Lower leg skin (tissue), 4 donors: ENCODE measurements around the gene NEO1. TPM values are rescaled to one million over a fixed set of nuclear protein-coding genes. Genes with fewer than 3 reads are reported as not detected.
"Not testable (repeated sequence)": the region's sequence is repeated elsewhere in the genome, so short reads cannot be mapped to it uniquely, and the experiment has no call there.

ENCODE experiments used
- DNase-seq, 2 donors: peaks; one replicate each; pipeline ENCODE4 v3.0.0-alpha.2; 2019; ENCODE audit warnings: low spot score in 2 of 2
- H3K4me3 ChIP-seq: fragments of 200-600 bp; sonication (generic); 2 replicates; pipeline ENCODE4 v1.5.1; 2017; ENCODE audit warnings: mild to moderate bottlenecking, low read depth; ENCODE audit not compliant: poor library complexity, severe bottlenecking
- CTCF ChIP-seq, 3 donors: fragments of 450-650 bp; IDR thresholded peaks; one replicate each; pipeline ENCODE4 v1.5.1; 2016; ENCODE audit warnings: antibody characterized with exemption in 3 of 3, mild to moderate bottlenecking in 3 of 3, moderate library complexity in 2 of 3
- POLR2A ChIP-seq, 2 donors: fragments of 450-650 bp; IDR thresholded peaks; one replicate each; pipeline ENCODE4 v1.6.1; 2016 to 2017; ENCODE audit warnings: antibody characterized with exemption in 2 of 2, mild to moderate bottlenecking in 1 of 2, moderate library complexity in 1 of 2
- WGBS, 2 donors: methylation state at CpG; one replicate each; pipeline ENCODE4 v1.1.5; 2018; 5-methylcytosine and 5-hydroxymethylcytosine counted together
- intact Hi-C: fragments of 100-400 bp; cut with DNase I; formaldehyde crosslinking; loops from one replicate; pipeline ENCODE4 v1.15.0; 2023; ENCODE audit warnings: low total_unique reads
- total RNA-seq, 4 donors: library from RNA; depleted of rRNA; stranded (reverse); fragments of >200 nt; gene quantifications; one replicate each; pipeline ENCODE4 v1.1.0, GENCODE V29; 2016

Gene NEO1
- total RNA-seq, 4 donors from 2014 or later = 60.0 to 102 (median 80.9) TPM

- intact Hi-C loops = no loop called here
- H3K4me3 ChIP-seq = no peak overlapping the region
- 76 to 82% methylated on average over 9 of the region's 9 CpGs for WGBS, 2 donors
- no peak for TF ChIP-seq CTCF (IDR thresholded peaks at IDR 0.05)
- no peak for TF ChIP-seq POLR2A (IDR thresholded peaks at IDR 0.05)
- DNase-seq = no peak
These were observed 244.5 kb downstream of the NEO1 start for GRCh38 chr15:73296609-73297353.

DNA sequence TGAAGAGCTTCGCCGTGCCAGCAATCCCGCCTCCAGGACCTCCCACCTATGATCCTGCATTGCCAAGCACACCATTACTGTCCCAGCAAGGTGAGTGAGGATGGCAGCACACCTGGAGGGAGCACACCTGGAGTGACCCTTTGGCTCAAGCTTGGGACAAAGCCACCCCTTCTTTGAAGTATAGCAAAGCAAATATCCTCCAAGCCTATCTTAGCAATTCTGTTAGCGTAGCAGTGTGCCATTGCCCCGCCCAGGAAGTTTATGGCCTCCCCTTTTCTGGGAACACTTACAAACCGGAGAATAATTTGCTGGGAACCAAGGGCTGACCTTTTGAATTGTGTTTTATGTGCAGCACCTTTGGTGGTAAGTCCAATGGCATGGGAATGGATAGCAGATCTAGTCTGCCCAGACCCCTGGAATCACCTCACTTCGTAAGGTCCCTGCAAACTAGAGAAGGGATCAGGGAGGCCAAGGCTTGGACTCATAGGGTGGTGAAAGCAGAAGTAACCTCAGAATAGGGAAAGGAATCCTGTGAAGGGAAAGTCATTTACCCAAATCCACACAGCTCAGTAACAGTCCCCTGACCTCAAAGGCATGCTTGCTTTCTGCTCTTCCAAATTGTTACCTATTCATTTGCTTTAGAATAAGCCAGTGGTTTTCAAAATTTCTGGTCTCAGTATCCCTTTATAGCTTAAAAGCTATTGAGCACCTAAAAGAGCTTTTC, 246.4 kb downstream of the NEO1 start:
- intact Hi-C loops = no loop called here
- TF ChIP-seq POLR2A (IDR thresholded peaks at IDR 0.05) (no peak), CTCF (IDR thresholded peaks at IDR 0.05) (no peak)
- H3K4me3 ChIP-seq = no peak overlapping the region
- DNase-seq = no peak
- 92 to 94% methylated on average over 7 of the region's 7 CpGs for WGBS, 2 donors

DNA sequence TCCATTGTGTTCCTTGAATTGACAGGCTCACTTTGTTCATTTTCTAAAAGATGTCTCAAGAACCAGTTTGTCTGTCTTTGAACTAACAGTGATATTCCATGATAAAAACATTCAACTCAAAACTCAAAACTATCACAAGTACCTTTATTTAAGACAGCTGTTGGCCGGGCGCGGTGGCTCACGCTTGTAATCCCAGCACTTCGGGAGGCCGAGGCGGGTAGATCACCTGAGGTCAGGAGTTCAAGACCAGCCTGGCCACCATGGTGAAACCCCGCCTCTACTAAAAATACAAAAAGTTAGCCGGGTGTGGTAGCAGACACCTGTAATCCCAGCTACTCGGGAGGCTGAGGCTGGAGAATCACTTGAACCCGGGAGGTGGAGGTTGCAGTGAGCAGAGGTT, 248.0 kb downstream of the NEO1 start:
- intact Hi-C loops, H3K4me3 ChIP-seq, DNase-seq: not testable (repeated sequence)
- 84 to 88% methylated on average over 11 of the region's 11 CpGs for WGBS, 2 donors

GRCh38 chr15:73303636-73304035, 251.4 kb downstream of the NEO1 start:
- H3K4me3 ChIP-seq = no peak overlapping the region
- intact Hi-C loops = no loop called here
- TF ChIP-seq POLR2A (IDR thresholded peaks at IDR 0.05) (no peak), CTCF (IDR thresholded peaks at IDR 0.05) (no peak)
- 76 to 88% methylated on average over 5 of the region's 5 CpGs for WGBS, 2 donors
- DNase-seq = no peak

GRCh38 chr15:73305331-73306211, 253.3 kb downstream of the NEO1 start:
- 66 to 71% methylated on average over 12 of the region's 12 CpGs for WGBS, 2 donors
- intact Hi-C loops = no loop called here
- DNase-seq = no peak
- no peak for TF ChIP-seq CTCF (IDR thresholded peaks at IDR 0.05)
- TF ChIP-seq POLR2A (IDR thresholded peaks at IDR 0.05) = no peak
- no peak overlapping the region for H3K4me3 ChIP-seq

DNA sequence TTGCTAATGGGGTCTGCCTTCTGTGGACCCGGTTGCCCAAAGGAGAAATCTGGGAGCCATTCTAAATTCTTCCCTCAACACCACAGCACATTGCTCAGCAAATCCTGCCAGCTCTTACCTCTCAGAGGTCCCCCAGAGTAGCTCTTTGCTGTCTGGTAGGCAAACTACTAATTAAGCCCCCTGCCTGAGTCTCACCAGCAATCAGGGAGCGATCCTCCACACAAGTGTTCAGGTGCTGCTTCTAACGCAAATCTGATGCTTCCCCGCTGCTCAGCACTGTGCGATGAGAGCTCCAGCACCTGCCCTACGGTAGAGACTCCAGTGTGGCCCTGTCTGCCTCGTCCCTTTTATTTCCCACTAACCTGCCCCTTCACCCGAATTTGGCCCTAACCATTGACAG, 256.0 kb downstream of the NEO1 start:
- WGBS, 2 donors = 92 to 95% methylated on average over 8 of the region's 8 CpGs
- no peak for TF ChIP-seq CTCF (IDR thresholded peaks at IDR 0.05)
- TF ChIP-seq POLR2A (IDR thresholded peaks at IDR 0.05) = no peak
- intact Hi-C loops = no loop called here

More for the DNA sequence above, 256.0 kb downstream of the NEO1 start:
- DNase-seq = no peak
- no peak overlapping the region for H3K4me3 ChIP-seq
